GM12878 (cell line): ENCODE measurements around the gene SCIMP. TPM values are rescaled to one million over a fixed set of nuclear protein-coding genes. Genes with fewer than 3 reads are reported as not detected.

Source experiments
- ATAC-seq: fragments of 200-7000 bp; cut with Tn5 transposase; 3 replicates; pipeline ENCODE4 v1.9.1; 2020; ENCODE audit warnings: mild to moderate bottlenecking, moderate library complexity
- BruUV-seq: library from RNA; stranded (reverse); fragments of 400-500 nt; replicated peaks from 2 replicates; lab custom pipeline; 2021; lab: Mats Ljungman, UMichigan
- CTCF ChIA-PET: fragments of 300-600 bp; sonication (Branson Sonifier 250); formaldehyde crosslinking; extraction: SDS; loops from one replicate; lab custom pipeline; 2021; ENCODE audit warnings: inconsistent platforms; lab: Yijun Ruan, JAX
- POLR2A ChIA-PET: fragments of 350-600 bp; formaldehyde crosslinking; extraction: SDS; loops from one replicate; lab custom pipeline; 2021; ENCODE audit warnings: inconsistent platforms; lab: Charles Lee
- RAD21 ChIA-PET: fragments of 300-600 bp; sonication (Branson Sonifier 250); formaldehyde crosslinking; loops from one replicate; lab custom pipeline; 2023; ENCODE audit warnings: antibody characterized with exemption; ENCODE audit not compliant: unreplicated experiment; lab: Charles Lee
- SMC1A ChIA-PET: fragments of 300-600 bp; sonication (Branson Sonifier 250); formaldehyde crosslinking; loops from one replicate; lab custom pipeline; 2023; ENCODE audit not compliant: unreplicated experiment, uncharacterized antibody; lab: Charles Lee
- DNase-seq: peaks from one replicate; pipeline ENCODE4 v3.0.0-alpha.2; 2011; ENCODE audit warnings: low read depth, low spot score
- FAIRE-seq: peaks from 3 replicates; lab custom pipeline; 2011; peaks lifted over from hg19 to GRCh38; lab: Jason Lieb, UNC
- H2AFZ ChIP-seq: 2 replicates; pipeline ENCODE4 v1.6.0; 2011; ENCODE audit warnings: low read depth, low read length, control low read depth; ENCODE audit not compliant: control insufficient read depth
- H3K27ac ChIP-seq: 2 replicates; pipeline ENCODE4 v1.5.1; 2011; ENCODE audit warnings: control low read depth; ENCODE audit not compliant: control insufficient read depth, insufficient read depth
- H3K27me3 ChIP-seq, 2 experiments: replicated peaks in 1 of 2; 2 replicates each; pipeline versions ENCODE4 v1.6.0 to v1.6.1; 2011; ENCODE audit warnings: low read length in 1 of 2; ENCODE audit not compliant: control insufficient read depth in 2 of 2, insufficient read depth in 2 of 2
- H3K36me3 ChIP-seq, 2 experiments: 2 replicates each; pipeline ENCODE4 v1.5.1; 2011; ENCODE audit warnings: low read length in 1 of 2; ENCODE audit not compliant: control insufficient read depth in 2 of 2, insufficient read depth in 2 of 2
- H3K4me1 ChIP-seq: 2 replicates; pipeline ENCODE4 v1.6.1; 2011; ENCODE audit warnings: mild to moderate bottlenecking, low read length, moderate library complexity, mixed read lengths; ENCODE audit not compliant: control insufficient read depth, insufficient read depth
- H3K4me2 ChIP-seq: 2 replicates; pipeline ENCODE4 v1.6.0; 2011; ENCODE audit warnings: control low read depth; ENCODE audit not compliant: control insufficient read depth, insufficient read depth
- H3K4me3 ChIP-seq: fragments of 200-600 bp; sonication (generic); 2 replicates; pipeline ENCODE4 v1.5.1; 2016
- H3K79me2 ChIP-seq: 2 replicates; pipeline ENCODE4 v1.6.0; 2011; ENCODE audit warnings: low read length; ENCODE audit not compliant: control insufficient read depth, insufficient read depth
- H3K9ac ChIP-seq: 2 replicates; pipeline ENCODE4 v1.8.0; 2011; ENCODE audit warnings: low read length, control low read depth, mixed read lengths; ENCODE audit not compliant: control insufficient read depth, insufficient read depth
- H3K9me3 ChIP-seq: replicated peaks from 3 replicates; pipeline ENCODE4 v1.5.1; 2011; ENCODE audit warnings: mild to moderate bottlenecking, low read length; ENCODE audit not compliant: control insufficient read depth, insufficient read depth
- H4K20me1 ChIP-seq: 2 replicates; pipeline ENCODE4 v1.6.0; 2011; ENCODE audit not compliant: control insufficient read depth, insufficient read depth
- CEBPZ ChIP-seq: fragments of 150-350 bp; IDR thresholded peaks from 2 replicates; pipeline ENCODE4 v1.6.1; 2016; ENCODE audit warnings: low read depth, low read length
- GABPA ChIP-seq: IDR thresholded peaks from 2 replicates; pipeline ENCODE4 v1.6.1; 2014; ENCODE audit warnings: antibody characterized with exemption, low read depth, mild to moderate bottlenecking, inconsistent platforms
- GATAD2B ChIP-seq: fragments of 450-650 bp; conservative IDR thresholded peaks from 2 replicates; pipeline ENCODE4 v1.6.1; 2017; ENCODE audit warnings: low read depth, mild to moderate bottlenecking, moderate library complexity
- IRF5 ChIP-seq: fragments of 450-650 bp; IDR thresholded peaks from 2 replicates; pipeline ENCODE4 v1.6.1; 2017; ENCODE audit warnings: borderline replicate concordance
- MEF2A ChIP-seq: IDR thresholded peaks from 2 replicates; pipeline ENCODE4 v1.6.1; 2011; ENCODE audit warnings: low read depth, mild to moderate bottlenecking, low read length, moderate library complexity; ENCODE audit not compliant: insufficient read depth
- NFYA ChIP-seq: IDR thresholded peaks from 2 replicates; pipeline ENCODE4 v1.6.1; 2011; ENCODE audit warnings: low read depth, mild to moderate bottlenecking, low read length, improper control_type of control experiment, borderline replicate concordance
- SMAD5 ChIP-seq: IDR thresholded peaks from 2 replicates; pipeline ENCODE4 v1.6.1; 2016; ENCODE audit warnings: antibody characterized with exemption, low read depth
- SUZ12 ChIP-seq: fragments of 200-600 bp; sonication (generic); IDR thresholded peaks from one replicate; pipeline ENCODE4 v1.6.1; 2018; ENCODE audit warnings: antibody characterized with exemption, mild to moderate bottlenecking; ENCODE audit not compliant: unreplicated experiment
- WRNIP1 ChIP-seq: IDR thresholded peaks from 2 replicates; pipeline ENCODE4 v1.6.1; 2011; ENCODE audit warnings: low read depth, low read length, improper control_type of control experiment, borderline replicate concordance
- ZNF384 ChIP-seq: IDR thresholded peaks from 2 replicates; pipeline ENCODE4 v1.6.1; 2012; ENCODE audit warnings: low read depth, mild to moderate bottlenecking, low read length, improper control_type of control experiment, borderline replicate concordance
- ZNF687 ChIP-seq: fragments of 450-650 bp; IDR thresholded peaks from 2 replicates; pipeline ENCODE4 v1.6.1; 2017; ENCODE audit warnings: mild to moderate bottlenecking, moderate library complexity
- WGBS: methylation state at CpG from one replicate; pipeline ENCODE4 v1.1.6; 2016; ENCODE audit warnings: low lambda C conversion rate; ENCODE audit not compliant: insufficient replicate concordance, insufficient coverage; ENCODE audit errors: missing lambda C conversion rate; 5-methylcytosine and 5-hydroxymethylcytosine counted together
- in situ Hi-C: fragments of 300-500 bp; cut with MboI; formaldehyde crosslinking; loops from 9 replicates; pipeline ENCODE4 v1.14.3; 2018; ENCODE audit warnings: mixed read lengths
- intact Hi-C: fragments of 100-400 bp; cut with micrococcal nuclease; formaldehyde crosslinking; loops from one replicate; pipeline ENCODE4 v1.14.2; 2022; ENCODE audit not compliant: unreplicated experiment
- polyA plus RNA-seq, 11 experiments: library from polyadenylated mRNA; depleted of rRNA in 4 of 11; unstranded in 6 of 11; stranded (reverse) in 5 of 11; fragments of >200 nt; fragmentation: Nextera tagmentation in 4 of 11; fragmentation: Illumina TruSeq in 1 of 11; extraction: Ambion mirVana in 4 of 11; extraction: Trizol in 1 of 11; gene quantifications; 1 replicate in 1 of 11; 2 replicates in 10 of 11; pipeline versions ENCODE4 v1.2.1 to v1.2.3, GENCODE V29; 2011 to 2016; ENCODE audit warnings: inconsistent platforms in 2 of 11, missing spikeins in 2 of 11, low read depth in 1 of 11
- total RNA-seq, 4 experiments: library from RNA; depleted of rRNA in 3 of 4; stranded (reverse); fragments of >200 nt in 3 of 4; fragmentation: Illumina TruSeq in 1 of 4; extraction: Trizol in 1 of 4; gene quantifications; 2 replicates each; pipeline versions ENCODE4 v1.2.1 to v1.2.3, GENCODE V29; 2013 to 2021

Gene SCIMP
- total and polyA plus RNA-seq, 10 of the 15 experiments (the other 5 are each of a cell fraction or from before 2014, with no cell fraction given): 56.7 to 151 (median 95.0) TPM

GRCh38 chr17:5226940-5227878 is 7.5 kb downstream of the SCIMP start:
- FAIRE-seq (no peak), DNase-seq (peak; percentile 92), ATAC-seq (peak; percentile 67)
- CTCF ChIA-PET: interaction anchor here (0.8 to 7.3 kb wide), 8 partner anchors 10 to 81 kb away, joined by 3 to 84 read pairs (median 9); partner anchors contain the start of genes SCIMP and ZNF594
- in situ Hi-C loops (no loop called here), intact Hi-C loops (loop anchor here (1.0 kb wide), 2 partner anchors 10 to 30 kb away; no protein-coding TSS in a partner anchor)
- no peak overlapping the region for H2AFZ ChIP-seq
- peak overlapping the region; percentile 100 for H3K27ac ChIP-seq
- SMC1A ChIA-PET: interaction anchor here (0.7 to 11.0 kb wide), 7 partner anchors 10 to 195 kb away, joined by 3 to 157 read pairs (median 17); partner anchors contain the start of genes SCIMP and ZFP3
- H3K9ac ChIP-seq: peak overlapping the region; percentile 99
- no peaks in the 10 kb centered on the region for H3K27me3 ChIP-seq
- peaks cover 4 to 26% of the 10 kb centered on the region in 2 experiments; a peak in 3 of 4 replicates for H3K36me3 ChIP-seq
- peak overlapping the region; percentile 100 for H3K4me2 ChIP-seq
- POLR2A ChIA-PET: interaction anchor here (0.6 to 5.5 kb wide), 10 partner anchors 10 to 196 kb away, joined by 3 to 115 read pairs (median 5); partner anchors contain the start of genes SCIMP and ZFP3
- RAD21 ChIA-PET: interaction anchor here (0.8 to 9.2 kb wide), 13 partner anchors 10 to 260 kb away, joined by 3 to 125 read pairs (median 4); partner anchors contain the start of genes SCIMP, SPAG7, ZFP3 and ZNF594
- peaks cover 71% of the 10 kb centered on the region for H3K79me2 ChIP-seq
- BruUV-seq: TSS peak; percentile 92
- H3K9me3 ChIP-seq: no peaks in the 10 kb centered on the region
- peak overlapping the region; percentile 68 for H3K4me3 ChIP-seq
- H3K4me1 ChIP-seq: peaks cover 76% of the 10 kb centered on the region
- no peaks in the 10 kb centered on the region for H4K20me1 ChIP-seq
- 8% methylated on average over 14 of the region's 15 CpGs for WGBS
- TF ChIP-seq ZNF687: peak; percentile 92
- no peak for TF ChIP-seq CEBPZ
- peak; percentile 21 for TF ChIP-seq SMAD5
- peak; percentile 90 for TF ChIP-seq GATAD2B
- no peak for TF ChIP-seq NFYA
- TF ChIP-seq SUZ12: no peak
- TF ChIP-seq GABPA: 0 out of 2 replicates have a peak, but pooled peaks have one; percentile 35
- peak; percentile 55; the same call in 1 of the 2 replicates for TF ChIP-seq ZNF384
- peak; percentile 70; the same call in 1 of the 2 replicates for TF ChIP-seq MEF2A
- no peak for TF ChIP-seq IRF5
- TF ChIP-seq WRNIP1: peak; percentile 8; the same call in 1 of the 2 replicates
